Measurements from ENCODE around the gene SLC44A1. TPM values are rescaled to one million over a fixed set of nuclear protein-coding genes. Genes with fewer than 3 reads are reported as not detected.

The SLC44A1 gene
- total RNA-seq, 4 donors from 2014 or later: 9.9 to 53.8 (median 40.8) TPM

- Histone ChIP-seq H3K9me3 (no peaks in the 10 kb centered on the region), H3K27ac (no peak overlapping the region), H3K4me1 (no peaks in the 10 kb centered on the region), H3K27me3 (no peaks in the 10 kb centered on the region), H3K36me3 (no peaks in the 10 kb centered on the region), H3K4me3 (no peak overlapping the region)
- no peak for TF ChIP-seq POLR2A (IDR thresholded peaks at IDR 0.05)
- no peak for TF ChIP-seq CTCF (IDR thresholded peaks at IDR 0.05)
- no peak for DNase-seq
Observed at GRCh38 chr9:105421154-105421553, 176.7 kb downstream of the SLC44A1 start.

- Histone ChIP-seq H3K27ac (no peak overlapping the region), H3K27me3 (no peaks in the 10 kb centered on the region), H3K4me1 (no peaks in the 10 kb centered on the region), H3K4me3 (no peak overlapping the region), H3K36me3 (no peaks in the 10 kb centered on the region), H3K9me3 (no peaks in the 10 kb centered on the region)
- DNase-seq: no peak
- TF ChIP-seq POLR2A (IDR thresholded peaks at IDR 0.05) (no peak), CTCF (IDR thresholded peaks at IDR 0.05) (no peak)
Observed at GRCh38 chr9:105421864-105422263, 177.4 kb downstream of the SLC44A1 start.

GRCh38 chr9:105425816-105426433 lies 181.5 kb downstream of the SLC44A1 start:
- no peak overlapping the region for H3K27ac ChIP-seq
- no peaks in the 10 kb centered on the region for H3K36me3 ChIP-seq
- H3K4me1 ChIP-seq: no peaks in the 10 kb centered on the region
- H3K4me3 ChIP-seq: no peak overlapping the region
- H3K9me3 ChIP-seq: no peaks in the 10 kb centered on the region
- no peak for DNase-seq
- H3K27me3 ChIP-seq: no peaks in the 10 kb centered on the region
- TF ChIP-seq CTCF (IDR thresholded peaks at IDR 0.05) (peak in 5 of 6 experiments; percentile 11 to 68 (median 64)), POLR2A (IDR thresholded peaks at IDR 0.05) (no peak)

GRCh38 chr9:105426657-105427056 lies 182.2 kb downstream of the SLC44A1 start:
- Histone ChIP-seq H3K4me3 (no peak overlapping the region), H3K9me3 (no peaks in the 10 kb centered on the region), H3K4me1 (no peaks in the 10 kb centered on the region), H3K27me3 (no peaks in the 10 kb centered on the region), H3K27ac (no peak overlapping the region), H3K36me3 (no peaks in the 10 kb centered on the region)
- DNase-seq: no peak
- TF ChIP-seq POLR2A (IDR thresholded peaks at IDR 0.05) (no peak), CTCF (IDR thresholded peaks at IDR 0.05) (no peak)

- Histone ChIP-seq H3K4me1 (peaks cover 0 to 9% (median 0%) of the 10 kb centered on the region in 4 donors), H3K36me3 (no peaks in the 10 kb centered on the region), H3K4me3 (no peak overlapping the region), H3K9me3 (no peaks in the 10 kb centered on the region), H3K27ac (peak overlapping the region in 2 of 4 donors; percentile 58 to 65), H3K27me3 (no peaks in the 10 kb centered on the region)
- DNase-seq: peak in 1 of 3 donors; percentile 54
- TF ChIP-seq POLR2A (IDR thresholded peaks at IDR 0.05) (no peak), CTCF (IDR thresholded peaks at IDR 0.05) (no peak)
Observed at GRCh38 chr9:105431424-105432246, 187.2 kb downstream of the SLC44A1 start.

Measured in Peyer's patch (tissue), 4 donors.